ENCODE data around the gene TNN.

The TNN gene

GRCh38 chr1:175116210-175116798 lies 48.7 kb downstream of the TNN start:
- no peak for DNase-seq

DNA sequence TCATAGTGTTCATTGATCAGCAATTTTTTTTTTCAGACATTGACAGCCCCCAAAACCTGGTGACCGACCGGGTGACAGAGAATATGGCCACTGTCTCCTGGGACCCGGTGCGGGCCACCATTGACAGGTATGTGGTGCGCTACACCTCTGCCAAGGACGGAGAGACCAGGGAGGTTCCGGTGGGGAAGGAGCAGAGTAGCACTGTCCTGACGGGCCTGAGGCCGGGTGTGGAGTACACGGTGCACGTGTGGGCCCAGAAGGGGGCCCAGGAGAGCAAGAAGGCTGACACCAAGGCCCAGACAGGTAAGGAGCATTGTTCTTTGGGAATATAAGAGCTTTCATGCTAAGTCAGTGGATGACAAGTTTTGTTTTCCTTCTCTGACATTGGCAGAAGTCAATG lies 49.3 kb downstream of the TNN start:
- no peak for DNase-seq

DNA sequence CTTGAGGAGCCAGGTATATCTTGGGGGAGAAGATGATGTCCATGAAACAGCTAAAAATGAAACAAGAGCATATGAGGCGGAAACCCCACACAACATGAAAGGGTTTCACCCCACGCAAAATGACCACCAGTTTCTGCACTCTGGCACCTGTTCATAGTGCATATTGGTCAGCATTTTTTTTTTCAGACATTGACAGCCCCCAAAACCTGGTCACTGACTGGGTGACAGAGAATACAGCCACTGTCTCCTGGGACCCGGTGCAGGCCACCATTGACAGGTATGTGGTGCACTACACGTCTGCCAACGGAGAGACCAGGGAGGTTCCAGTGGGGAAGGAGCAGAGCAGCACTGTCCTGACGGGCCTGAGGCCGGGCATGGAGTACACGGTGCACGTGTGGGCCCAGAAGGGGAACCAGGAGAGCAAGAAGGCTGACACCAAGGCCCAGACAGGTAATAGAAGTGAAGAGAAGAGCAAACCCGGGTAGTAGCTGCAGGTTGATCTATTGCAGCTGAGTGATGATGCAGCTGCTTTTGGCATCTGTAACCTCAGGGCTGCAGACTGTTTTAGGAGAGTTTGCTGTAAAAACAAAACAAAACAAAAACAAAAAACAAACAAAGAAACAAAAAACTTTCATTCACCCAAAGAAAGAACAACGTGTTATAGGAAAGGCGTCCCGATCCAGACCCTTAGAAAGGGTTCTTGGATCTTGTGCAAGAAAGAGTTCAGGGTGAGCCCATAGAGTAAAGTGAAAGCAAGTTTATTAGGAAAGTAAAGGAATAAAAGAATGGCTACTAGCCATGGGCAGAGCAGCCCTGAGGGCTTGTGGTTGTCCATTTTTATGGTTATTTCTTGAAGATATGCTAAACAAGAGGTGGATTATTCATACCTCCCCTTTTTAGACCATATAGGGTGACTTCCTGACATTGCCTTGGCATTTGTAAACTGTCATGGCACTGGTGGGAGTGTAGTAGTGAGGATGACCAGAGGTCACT lies 51.0 kb downstream of the TNN start:
- DNase-seq, result no peak

GRCh38 chr1:175120511-175120910 lies 52.9 kb downstream of the TNN start:
- DNase-seq, result no peak

GRCh38 chr1:175124861-175125260 lies 57.2 kb downstream of the TNN start:
- no peak for DNase-seq

DNA sequence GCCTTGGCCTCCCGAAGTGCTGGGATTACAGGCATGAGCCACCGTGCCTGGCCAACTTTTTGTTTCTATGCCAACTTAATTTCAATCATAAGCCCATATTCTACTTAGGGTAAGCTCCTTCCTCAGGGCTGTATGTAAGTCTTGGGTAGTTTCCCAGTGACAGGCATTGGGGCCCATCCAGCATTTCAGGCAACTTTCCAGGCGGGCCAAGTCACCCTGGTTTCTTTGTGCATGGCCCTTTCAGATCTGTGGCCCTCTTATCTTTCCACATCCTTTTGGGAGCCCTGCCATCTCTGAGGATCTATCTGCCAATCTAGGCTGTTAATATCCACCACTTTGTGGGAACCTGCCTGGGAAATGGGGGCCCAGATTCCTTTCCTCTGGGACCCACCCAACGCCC lies 58.7 kb downstream of the TNN start:
- DNase-seq, result no peak

DNA sequence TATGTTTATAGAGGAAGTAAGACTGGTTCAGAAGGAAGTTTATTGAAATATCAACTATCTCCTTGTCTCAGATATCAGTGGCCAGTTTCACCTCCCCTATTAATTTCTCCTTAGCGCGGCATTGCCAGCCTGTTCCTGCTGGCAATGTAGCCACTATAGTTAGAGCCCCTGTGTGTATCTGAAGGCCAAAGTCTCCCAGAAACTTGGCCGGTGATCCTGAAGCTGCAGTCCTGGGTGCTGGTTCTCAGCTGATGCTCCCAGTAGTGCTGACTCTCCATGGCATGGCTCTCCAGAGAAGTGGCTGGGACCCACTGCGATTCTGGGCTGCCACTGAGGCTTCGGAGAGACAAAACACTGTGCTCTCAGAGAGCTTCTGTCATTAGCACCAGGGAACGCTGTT lies 59.9 kb downstream of the TNN start:
- DNase-seq, result no peak

DNA sequence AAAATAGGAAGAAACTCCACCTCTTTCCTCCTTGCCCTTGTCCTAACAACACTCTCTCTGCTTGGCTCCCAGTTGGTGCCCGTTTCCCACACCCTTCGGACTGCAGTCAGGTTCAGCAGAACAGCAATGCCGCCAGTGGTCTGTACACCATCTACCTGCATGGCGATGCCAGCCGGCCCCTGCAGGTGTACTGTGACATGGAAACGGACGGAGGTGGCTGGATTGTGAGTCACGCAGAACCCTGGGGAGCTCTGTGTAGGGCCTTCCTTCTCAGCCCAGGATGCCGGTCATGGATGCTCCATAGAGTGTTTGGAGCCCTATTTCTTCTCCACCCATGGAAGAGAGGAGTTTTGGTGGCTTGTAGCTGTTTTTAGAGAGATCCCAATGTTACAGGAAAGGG lies 60.9 kb downstream of the TNN start:
- no peak for DNase-seq

DNA sequence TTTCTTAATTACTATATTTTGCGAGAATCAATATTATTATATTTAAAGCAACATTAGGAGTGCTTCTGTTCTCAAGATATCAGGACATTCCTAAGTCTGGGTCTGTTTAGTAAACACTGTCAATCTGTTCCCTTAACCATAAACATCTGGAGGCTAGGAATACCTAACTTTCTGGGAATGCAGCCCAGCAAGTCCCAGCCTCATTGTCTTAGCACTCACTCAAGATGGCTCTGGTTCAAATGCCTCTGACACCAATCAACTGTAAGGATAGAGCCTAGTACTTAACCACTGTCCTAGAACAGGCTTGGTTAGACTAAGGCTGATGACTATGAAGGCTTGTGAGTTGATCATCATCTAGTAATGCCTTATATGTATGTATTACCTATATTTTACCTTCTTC lies 61.5 kb downstream of the TNN start:
- DNase-seq, result no peak

GRCh38 chr1:175129644-175129996 lies 62.0 kb downstream of the TNN start:
- no peak for DNase-seq

DNA sequence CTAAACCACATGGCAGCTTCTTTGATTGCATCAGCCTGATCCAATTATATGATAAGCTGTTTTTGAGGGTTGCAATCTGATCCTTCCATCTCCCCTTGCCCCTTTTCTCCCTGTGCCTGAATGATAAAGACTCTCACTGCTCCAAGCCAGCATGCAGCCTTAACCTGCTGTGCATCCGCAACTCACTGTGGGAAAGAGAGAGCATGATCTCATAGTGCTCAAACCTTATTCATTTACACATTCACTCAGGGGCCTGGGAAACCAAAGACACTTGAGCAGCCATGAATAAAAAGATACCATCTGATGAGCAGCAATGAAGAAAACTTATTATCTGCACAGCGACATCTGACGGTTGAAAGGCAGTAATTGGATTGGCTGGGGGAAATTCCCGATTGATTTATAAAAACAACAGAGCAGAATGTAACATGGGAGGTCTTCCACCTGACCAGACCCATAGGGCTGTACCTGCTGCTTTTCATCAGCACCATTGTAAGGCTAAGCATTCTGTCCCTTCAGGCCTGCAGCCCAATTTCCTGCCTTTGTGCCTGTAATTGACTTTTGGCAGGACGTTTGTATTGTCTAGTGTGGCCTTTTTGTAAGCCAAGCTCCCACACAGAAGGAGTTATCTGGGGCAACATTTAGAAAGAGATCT lies 62.5 kb downstream of the TNN start:
- DNase-seq, result no peak

DNA sequence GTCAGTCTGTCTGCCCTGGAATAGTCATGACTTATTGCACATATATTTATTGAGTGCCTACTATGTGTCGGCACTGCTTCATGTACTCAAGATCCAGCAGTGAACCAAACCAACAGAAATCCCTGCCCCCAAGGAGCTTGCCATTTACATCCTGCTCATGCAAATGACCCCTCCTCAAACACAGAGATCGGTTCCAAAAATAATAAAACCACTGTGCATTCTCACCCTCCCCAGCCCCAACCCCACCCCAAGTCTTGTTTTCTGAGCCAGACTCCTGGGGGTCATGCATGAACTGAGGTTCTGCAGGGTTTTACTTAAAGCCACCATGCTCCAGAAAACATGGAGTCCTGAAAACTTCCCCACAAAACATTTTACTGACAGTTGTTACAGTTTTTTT lies 63.0 kb downstream of the TNN start:
- no peak for DNase-seq

GRCh38 chr1:175131095-175131494 lies 63.5 kb downstream of the TNN start:
- DNase-seq, result no peak

DNA sequence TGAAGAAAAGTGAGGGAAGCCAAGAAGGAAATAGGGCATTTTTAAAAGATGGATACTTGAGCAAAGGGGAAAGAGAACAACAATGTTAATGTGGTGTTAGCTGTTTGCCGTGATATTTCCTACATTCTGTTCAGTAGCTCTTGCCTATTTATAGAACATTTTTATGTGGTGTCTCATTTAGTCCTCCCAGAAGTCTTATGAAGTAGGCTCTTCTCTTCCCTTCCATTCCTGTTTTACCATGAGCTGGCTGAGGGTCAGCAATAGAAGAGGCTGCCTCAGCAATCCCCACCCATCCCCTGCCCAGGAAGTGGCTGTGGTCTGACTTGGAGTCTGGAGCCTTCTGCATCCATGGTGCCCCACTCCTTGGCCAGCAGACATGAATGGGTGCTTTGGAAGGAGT lies 64.8 kb downstream of the TNN start:
- no peak for DNase-seq

DNA sequence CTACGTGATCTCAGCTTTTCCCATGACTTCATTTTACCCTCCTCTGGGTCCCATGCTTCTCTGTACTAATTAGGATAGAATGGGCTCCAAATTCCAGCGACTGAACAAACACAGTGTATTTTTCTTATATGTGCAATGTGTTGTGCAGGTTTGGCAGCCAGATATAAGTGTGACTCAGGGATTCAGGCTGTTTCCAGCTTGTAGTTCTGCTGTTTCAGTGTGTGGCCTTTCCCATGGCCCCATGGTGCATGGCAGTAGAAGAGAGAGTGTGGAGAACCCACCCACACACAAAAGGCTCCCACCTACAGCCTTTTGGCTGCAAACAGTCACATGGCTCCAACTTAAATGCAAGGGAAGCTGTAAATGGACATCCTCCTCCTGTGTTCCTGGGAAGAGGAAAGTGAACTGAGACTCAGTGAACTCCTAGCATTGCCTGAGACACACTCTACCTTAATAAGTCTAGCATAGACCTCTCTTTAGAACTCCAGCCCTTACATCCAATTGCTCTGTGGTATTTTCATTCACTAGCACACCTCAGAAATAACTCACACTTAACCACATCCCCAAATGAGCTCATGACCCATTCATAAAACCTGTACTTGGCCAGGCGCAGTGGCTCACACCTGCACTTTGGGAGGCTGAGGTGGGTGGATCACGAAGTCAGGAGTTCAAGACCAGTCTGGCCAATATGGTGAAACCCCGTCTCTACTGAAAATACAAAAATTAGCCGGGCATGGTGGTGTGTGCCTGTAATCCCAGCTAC lies 66.2 kb downstream of the TNN start:
- DNase-seq, result no peak

GRCh38 chr1:175134500-175134899 lies 66.9 kb downstream of the TNN start:
- no peak for DNase-seq

DNA sequence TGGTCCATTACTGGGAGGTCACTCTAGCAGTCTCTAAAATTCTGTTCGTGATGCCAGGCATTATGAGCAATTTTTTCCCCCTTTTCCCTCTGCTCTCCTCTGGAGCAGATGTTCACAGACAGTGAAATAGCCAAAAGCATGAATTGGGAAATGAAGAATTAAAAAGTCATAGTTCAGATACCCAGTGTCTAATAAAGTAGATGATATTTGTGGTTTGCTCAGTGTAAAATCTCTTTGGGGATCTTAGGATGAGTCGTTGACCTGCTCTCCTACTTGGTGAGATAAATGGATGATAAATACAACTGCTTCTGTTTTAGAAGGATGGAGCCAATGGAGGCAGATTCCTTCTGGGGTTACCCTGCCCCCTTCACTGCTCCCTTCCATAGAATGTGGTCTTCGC lies 68.6 kb downstream of the TNN start:
- DNase-seq, result no peak

- DNase-seq, result no peak
These were observed 69.7 kb downstream of the TNN start for GRCh38 chr1:175137369-175137768.

- no peak for DNase-seq
These were observed 70.9 kb downstream of the TNN start for GRCh38 chr1:175138579-175138978.

- DNase-seq, result no peak
These were observed 78.4 kb downstream of the TNN start for GRCh38 chr1:175145899-175146528.

DNA sequence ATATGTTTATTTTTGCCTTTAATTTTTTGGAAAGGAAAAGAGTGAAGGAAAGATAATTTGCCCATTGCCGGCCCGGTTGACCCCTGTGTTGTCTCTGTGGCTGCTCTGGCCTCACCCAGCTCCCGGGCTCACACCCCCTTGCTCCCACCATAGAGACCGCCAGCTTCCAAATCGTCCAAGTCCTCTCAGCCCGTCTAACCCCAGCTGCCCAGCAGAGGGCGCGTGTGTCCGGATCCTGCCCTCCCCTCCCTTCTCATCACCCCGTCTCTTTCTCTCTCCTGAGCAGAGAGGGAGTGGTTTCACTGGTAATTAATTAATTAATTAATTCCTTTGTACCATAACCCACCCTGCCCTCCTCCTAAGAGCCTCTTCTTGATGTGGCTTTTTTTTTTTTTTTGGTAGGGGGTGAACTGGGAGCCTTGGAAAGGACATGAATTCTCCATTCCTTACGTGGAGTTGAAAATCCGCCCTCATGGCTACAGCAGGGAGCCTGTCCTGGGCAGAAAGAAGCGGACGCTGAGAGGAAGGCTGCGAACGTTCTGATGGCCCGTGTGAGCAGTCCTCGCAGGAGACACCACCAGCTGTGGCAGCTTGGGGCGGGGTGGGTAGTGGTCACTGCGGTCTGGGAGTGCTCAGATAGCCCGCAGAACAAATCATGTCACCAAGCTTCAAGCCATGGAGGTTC lies 79.0 kb downstream of the TNN start:
- peak; percentile 49 for DNase-seq

DNA sequence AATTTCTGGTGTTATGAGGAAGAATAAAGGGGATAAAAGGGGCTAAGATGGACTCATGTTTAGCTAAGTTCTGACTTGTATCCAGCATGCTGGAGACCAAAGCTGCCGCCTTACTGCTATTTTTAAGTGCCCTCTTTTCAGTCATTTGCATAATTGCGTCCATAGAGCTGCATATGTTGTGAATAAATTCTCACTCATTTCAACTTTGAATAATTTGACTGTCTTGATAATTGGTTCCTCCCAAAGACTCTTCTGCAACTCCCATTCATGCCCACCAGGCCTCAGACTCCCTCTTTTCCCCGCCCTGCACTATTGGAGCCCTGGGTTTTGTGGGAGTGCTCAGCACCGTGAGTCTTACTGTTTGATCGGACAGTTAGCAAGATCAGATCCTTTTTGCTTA lies 79.9 kb downstream of the TNN start:
- no peak for DNase-seq
